Upper lobe of right lung (tissue), 1 donor: ENCODE measurements around the gene OLIG2. TPM values are rescaled to one million over a fixed set of nuclear protein-coding genes. Genes with fewer than 3 reads are reported as not detected.

Source experiments
- ATAC-seq: fragments of 200-7000 bp; cut with Tn5 transposase; one replicate; pipeline ENCODE4 v1.9.1; 2020; ENCODE audit warnings: mild to moderate bottlenecking, moderate library complexity
- DNase-seq: peaks from one replicate; pipeline ENCODE4 v3.0.0-alpha.2; 2020
- H3K27ac ChIP-seq: fragments of 200-600 bp; one replicate; pipeline ENCODE4 v1.8.0; 2022
- H3K27me3 ChIP-seq: fragments of 200-600 bp; one replicate; pipeline ENCODE4 v1.8.0; 2022; ENCODE audit warnings: mild to moderate bottlenecking
- H3K36me3 ChIP-seq: fragments of 200-600 bp; one replicate; pipeline ENCODE4 v1.8.0; 2022
- H3K4me1 ChIP-seq: fragments of 200-600 bp; one replicate; pipeline ENCODE4 v1.8.0; 2022
- H3K4me3 ChIP-seq: fragments of 200-600 bp; one replicate; pipeline ENCODE4 v1.8.0; 2022; ENCODE audit warnings: mild to moderate bottlenecking
- H3K9me3 ChIP-seq: fragments of 200-600 bp; one replicate; pipeline ENCODE4 v1.8.0; 2022
- CTCF ChIP-seq: fragments of 200-600 bp; IDR thresholded peaks from one replicate; pipeline ENCODE4 v1.8.0; 2022; ENCODE audit warnings: antibody characterized with exemption
- intact Hi-C: fragments of 100-400 bp; cut with DNase I; formaldehyde crosslinking; loops from one replicate; pipeline ENCODE4 v1.11.0; 2022
- total RNA-seq: library from RNA; stranded (reverse); fragmentation: NEBNext Ultra II Directional; extraction: Animal tissue kit (Norgen Biotek cat#: 25700); gene quantifications from one replicate; pipeline ENCODE4 v1.2.1, GENCODE V29; 2021
- donor health status: DM: no; HTN: yes; CAD: no; lungs with severe emphysema.

OLIG2 gene
- total RNA-seq, 1 donor from 2014 or later, result not detected

- DNase-seq (no peak), ATAC-seq (no peak)
- no peaks in the 10 kb centered on the region for H3K36me3 ChIP-seq
- no peaks in the 10 kb centered on the region for H3K9me3 ChIP-seq
- H3K27ac ChIP-seq, result no peak overlapping the region
- intact Hi-C loops, result no loop called here
- TF ChIP-seq CTCF, result no peak
- peaks cover 4% of the 10 kb centered on the region for H3K4me1 ChIP-seq
- H3K27me3 ChIP-seq, result peaks cover 55% of the 10 kb centered on the region
- H3K4me3 ChIP-seq, result no peak overlapping the region
Observed at GRCh38 chr21:33073636-33074035, 47.9 kb downstream of the OLIG2 start.

GRCh38 chr21:33075128-33075527 is 49.4 kb downstream of the OLIG2 start:
- Histone ChIP-seq H3K36me3 (no peaks in the 10 kb centered on the region), H3K27me3 (peaks cover 40% of the 10 kb centered on the region), H3K4me3 (no peak overlapping the region), H3K27ac (no peak overlapping the region), H3K9me3 (no peaks in the 10 kb centered on the region), H3K4me1 (peaks cover 4% of the 10 kb centered on the region)
- no peak for TF ChIP-seq CTCF
- intact Hi-C loops, result no loop called here
- DNase-seq (no peak), ATAC-seq (peak; percentile 50)

GRCh38 chr21:33075596-33076195 is 50.0 kb downstream of the OLIG2 start:
- no peak for ATAC-seq
- no peaks in the 10 kb centered on the region for H3K36me3 ChIP-seq
- intact Hi-C loops, result no loop called here
- TF ChIP-seq CTCF, result no peak
- H3K9me3 ChIP-seq, result no peaks in the 10 kb centered on the region
- no peak for DNase-seq
- H3K4me1 ChIP-seq, result peaks cover 4% of the 10 kb centered on the region
- H3K27me3 ChIP-seq, result peaks cover 36% of the 10 kb centered on the region
- H3K27ac ChIP-seq, result no peak overlapping the region
- H3K4me3 ChIP-seq, result no peak overlapping the region

- Histone ChIP-seq H3K4me1 (no peaks in the 10 kb centered on the region), H3K27me3 (peaks cover 25% of the 10 kb centered on the region), H3K27ac (no peak overlapping the region), H3K36me3 (no peaks in the 10 kb centered on the region), H3K9me3 (no peaks in the 10 kb centered on the region), H3K4me3 (no peak overlapping the region)
- intact Hi-C loops, result no loop called here
- DNase-seq (no peak), ATAC-seq (no peak)
- TF ChIP-seq CTCF, result no peak
Observed at GRCh38 chr21:33076600-33077329, 51.0 kb downstream of the OLIG2 start.

Other genes starting within 250 kb of the OLIG2 start
- gene OLIG1, start 44.2 kb downstream of the OLIG2 start, total RNA-seq, result 1.6 TPM
- 32.4 TPM for gene IFNAR2, start 204.0 kb downstream of the OLIG2 start, total RNA-seq
- gene IL10RB, start 240.4 kb downstream of the OLIG2 start, total RNA-seq, result 47.1 TPM